Skin of body (tissue), 2 donors: ENCODE measurements around the gene CYP2B6. TPM values are rescaled to one million over a fixed set of nuclear protein-coding genes. Genes with fewer than 3 reads are reported as not detected.
"Not testable (repeated sequence)": the region's sequence is repeated elsewhere in the genome, so short reads cannot be mapped to it uniquely, and the experiment has no call there.

ENCODE experiments used
- DNase-seq: peaks from one replicate; lab custom pipeline; 2025; lab: John Stamatoyannopoulos, UW
- total RNA-seq: library from RNA; depleted of rRNA; stranded (reverse); fragments of >200 nt; gene quantifications from one replicate; pipeline ENCODE4 v1.2.3, GENCODE V29; 2014

The CYP2B6 gene
- total RNA-seq, 1 donor from 2014 or later = 0.20 TPM

DNA sequence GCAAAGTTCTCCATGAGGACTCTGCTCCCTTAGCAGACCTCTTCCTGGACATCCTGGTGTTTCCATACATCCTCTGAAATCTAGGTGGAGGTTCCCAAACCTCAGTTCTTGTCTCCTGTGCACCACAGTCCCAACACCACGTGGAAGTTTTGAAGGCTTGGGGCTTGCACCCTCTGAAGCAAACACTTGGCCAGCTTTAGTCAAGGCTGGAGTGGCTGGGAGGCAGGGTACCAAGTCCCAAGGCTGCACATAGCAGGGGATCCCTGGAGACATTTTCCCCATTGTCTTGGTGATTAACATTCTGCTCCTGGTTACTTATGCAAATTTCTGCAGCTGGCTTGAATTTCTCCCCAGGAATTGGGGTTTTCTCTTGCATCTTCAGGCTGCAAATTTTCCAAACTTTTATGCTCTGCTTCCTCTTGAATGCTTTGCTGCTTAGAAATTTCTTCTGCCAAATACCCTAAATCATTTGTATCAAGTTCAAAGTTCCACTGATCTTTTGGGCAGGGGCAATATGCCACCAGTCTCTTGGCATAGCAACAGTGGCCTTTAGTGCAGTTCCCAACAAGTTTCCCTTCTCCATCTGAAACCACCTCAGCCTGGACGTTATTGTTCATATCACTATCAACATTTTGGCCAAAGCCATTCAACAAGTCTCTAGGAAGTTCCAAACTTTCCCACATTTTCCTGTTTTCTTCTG, 10.2 kb upstream of the CYP2B6 start:
- DNase-seq = not testable (repeated sequence)

DNA sequence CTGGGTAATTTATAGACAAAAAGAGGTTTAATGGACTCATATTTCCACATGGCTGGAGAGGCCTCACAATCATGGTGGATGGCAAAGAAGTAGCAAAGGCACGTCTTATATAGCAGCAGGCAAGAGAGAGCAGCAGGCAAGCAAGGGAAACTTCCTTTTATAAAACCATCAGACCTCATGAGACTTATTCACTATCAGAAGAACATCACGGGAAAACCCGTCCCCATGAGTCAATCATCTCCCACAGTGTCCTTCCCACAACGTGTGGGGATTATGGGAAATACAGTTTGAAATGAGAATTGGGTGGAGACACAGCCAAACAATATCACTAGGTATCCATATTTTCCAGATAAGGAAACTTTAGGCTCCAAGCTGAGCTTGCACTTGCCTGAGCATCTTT, 9.5 kb upstream of the CYP2B6 start:
- no peak for DNase-seq

DNA sequence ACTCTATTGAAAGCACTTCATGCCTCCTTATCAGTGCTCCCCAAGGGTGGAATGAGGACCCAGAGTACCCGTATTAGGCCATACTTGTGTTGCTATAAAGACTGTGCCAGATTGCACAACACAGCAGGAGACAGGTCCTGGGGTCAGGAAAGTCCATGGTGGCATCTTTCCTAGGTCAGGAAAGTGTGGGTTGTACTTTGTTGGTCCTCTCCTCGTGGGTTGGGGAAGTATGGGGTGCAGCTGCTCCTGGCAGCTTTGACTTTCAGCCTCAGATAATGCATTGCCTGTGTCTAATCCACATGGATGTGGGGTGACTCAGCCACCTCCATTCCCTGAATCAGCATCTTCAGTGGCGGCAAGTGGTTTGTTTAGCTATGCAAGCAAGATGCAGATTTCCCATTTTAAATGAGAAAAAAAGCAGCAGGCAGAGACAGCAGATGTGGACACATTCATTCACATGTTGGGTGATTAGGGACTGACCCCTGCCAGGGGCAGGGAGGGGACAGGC, 8.4 kb upstream of the CYP2B6 start:
- no peak for DNase-seq

DNA sequence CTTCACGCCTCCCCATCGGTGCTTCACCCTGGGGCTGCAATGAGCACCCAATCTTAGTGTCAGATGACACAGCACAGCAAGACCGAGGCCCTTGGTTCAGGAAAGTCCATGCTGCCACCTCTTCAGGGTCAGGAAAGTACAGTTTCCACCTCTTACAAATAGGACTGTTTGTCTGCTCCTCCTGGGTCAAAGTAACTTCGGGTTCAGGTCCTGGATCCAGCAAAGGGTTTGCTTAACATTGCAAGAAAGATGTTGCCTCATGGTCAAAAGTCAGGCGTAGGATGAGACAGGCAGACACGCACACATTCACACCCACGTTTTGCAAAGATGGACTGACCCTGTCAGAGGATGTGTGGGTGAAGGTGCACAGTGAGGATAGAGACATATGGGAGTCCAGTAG, 1.6 kb upstream of the CYP2B6 start:
- no peak for DNase-seq

DNA sequence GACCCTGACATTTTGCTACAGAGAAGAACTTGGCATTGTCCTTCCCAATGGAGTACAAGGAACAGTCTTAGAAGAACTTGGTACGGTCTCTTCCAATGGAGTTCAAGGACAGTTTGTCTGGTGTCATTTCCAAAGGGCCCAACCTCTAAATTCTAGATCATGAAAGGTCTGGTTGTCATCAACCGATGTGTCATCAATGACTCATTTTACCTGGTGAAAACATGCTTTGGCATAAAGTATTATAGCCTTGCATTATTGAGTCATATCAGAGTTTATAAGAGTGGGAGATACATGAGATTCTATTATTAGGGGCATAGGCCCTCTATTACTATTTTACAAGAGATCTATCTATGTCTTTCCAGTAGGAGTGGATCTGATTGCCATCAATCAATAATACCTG, 4.3 kb downstream of the CYP2B6 start:
- DNase-seq = no peak

DNA sequence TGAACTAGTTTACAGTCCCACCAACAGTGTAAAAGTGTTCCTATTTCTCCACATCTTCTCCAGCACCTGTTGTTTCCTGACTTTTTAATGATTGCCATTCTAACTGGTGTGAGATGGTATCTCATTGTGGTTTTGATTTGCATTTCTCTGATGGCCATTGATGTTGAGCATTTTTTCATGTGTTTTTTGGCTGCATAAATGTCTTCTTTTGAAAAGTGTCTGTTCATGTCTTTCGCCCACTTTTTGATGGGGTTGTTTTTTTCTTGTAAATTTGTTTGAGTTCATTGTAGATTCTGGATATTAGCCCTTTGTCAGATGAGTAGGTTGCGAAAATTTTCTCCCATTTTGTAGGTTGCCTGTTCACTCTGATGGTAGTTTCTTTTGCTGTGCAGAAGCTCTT, 7.9 kb downstream of the CYP2B6 start:
- DNase-seq = not testable (repeated sequence)

DNA sequence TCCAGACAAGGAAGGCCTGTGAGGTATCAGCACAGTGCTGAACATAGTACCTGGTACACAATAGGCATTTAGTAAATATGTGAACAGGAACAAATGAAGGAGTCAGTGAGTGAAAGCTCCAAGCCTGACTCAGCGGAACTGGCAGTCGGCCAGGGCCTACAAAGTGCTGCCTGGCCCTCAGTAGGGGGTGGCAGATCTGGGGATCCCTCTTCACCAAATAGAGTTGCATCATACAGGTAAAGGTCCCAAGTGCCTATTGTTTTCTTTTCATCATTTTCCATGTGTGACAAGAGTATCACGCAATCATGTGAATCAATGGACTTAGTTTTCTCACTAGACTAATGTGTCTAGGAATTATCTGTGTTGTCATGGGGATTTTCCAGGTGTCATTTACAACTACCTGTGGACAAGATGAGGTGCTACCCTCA, 9.2 kb downstream of the CYP2B6 start:
- DNase-seq = no peak

DNA sequence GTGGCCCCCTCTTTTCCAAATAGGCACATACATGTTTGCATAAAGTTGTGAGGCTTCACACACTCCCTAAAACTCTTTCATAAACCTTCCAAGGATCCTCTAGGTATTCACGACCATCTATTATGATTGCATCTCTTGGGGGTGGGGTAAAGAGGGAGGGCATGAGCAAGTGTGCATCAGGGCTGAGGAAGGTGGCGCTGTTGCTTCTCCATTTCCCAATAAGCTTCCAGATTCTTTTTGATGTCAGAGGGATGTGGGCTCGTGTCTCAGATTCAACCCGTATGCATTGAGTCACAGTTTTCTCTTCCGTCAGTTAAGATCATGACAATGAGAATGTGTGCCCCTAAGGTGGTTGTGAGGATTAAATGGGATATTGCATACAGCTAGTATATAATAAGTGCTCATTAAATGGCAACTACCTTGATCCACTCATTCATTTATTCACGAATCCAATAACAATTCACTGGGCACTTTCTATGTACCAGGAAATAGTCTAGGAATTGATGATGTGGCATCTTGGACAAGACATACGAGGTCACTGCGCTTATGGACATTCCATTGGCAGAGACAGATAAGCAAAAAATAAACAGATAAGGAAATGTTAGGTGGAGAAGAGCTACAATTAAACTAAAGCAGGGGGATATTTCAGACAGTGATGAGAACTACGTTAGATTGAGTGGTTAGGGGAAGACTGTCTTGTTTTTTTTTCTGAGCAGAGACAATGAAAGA, 10.3 kb downstream of the CYP2B6 start:
- DNase-seq = no peak

DNA sequence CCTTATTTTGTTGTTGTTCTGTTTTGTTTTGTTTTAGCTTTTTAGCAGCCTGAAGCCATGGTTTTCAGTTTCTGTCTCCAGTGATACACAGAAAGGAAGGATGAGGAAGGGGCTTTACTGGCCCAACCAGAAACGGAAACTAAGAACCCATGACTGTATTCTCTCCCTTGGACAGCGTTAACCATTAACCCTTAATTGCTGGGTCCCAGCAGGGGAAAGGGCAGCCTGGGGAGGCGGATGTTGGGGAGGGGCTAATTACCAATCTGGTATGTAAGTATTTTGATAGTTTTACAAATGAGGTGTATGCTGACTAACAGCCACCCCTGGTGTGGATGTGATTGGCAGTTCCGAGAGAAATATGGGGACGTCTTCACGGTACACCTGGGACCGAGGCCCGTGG, 12.6 kb downstream of the CYP2B6 start:
- DNase-seq = not testable (repeated sequence)

DNA sequence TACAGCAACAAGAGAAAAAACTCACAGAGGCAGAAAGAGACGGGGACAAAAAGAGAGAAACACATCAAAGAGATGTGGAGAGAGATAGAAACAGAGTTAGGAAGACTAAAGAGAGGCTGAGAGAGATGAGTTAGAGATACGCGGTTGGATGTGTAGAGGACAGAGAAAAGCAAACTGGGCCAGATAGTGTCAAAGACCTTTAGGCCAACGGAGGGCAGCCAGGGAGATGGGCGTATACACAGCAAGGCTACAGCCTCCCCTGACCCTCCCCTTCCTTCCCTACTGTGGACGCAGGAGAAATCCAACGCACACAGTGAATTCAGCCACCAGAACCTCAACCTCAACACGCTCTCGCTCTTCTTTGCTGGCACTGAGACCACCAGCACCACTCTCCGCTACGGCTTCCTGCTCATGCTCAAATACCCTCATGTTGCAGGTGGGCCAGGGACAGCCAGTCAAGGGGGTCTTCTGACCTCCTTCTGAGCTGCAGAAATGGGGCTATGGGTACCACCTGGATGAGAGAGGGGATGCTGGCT, 18.7 kb downstream of the CYP2B6 start:
- no peak for DNase-seq

DNA sequence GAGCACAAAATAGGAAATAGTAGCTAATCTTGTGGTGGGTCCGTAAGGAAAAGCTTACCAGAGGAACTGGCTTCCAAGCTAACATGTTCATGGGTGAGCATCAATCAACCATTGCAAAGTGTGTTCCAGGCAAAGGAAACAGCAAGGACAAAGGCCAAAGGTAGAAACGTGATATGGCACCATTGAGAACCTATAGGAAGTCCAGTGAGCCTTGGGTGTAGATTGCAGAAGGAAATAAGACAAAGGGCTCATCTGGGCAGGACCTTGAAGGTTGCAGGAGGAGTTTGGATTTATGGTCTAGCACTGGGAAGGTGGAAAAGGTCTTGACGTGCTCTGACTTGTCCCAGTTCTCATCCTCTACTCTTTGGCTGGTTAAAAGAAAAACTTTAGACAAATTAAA, 22.3 kb downstream of the CYP2B6 start:
- DNase-seq = no peak

DNA sequence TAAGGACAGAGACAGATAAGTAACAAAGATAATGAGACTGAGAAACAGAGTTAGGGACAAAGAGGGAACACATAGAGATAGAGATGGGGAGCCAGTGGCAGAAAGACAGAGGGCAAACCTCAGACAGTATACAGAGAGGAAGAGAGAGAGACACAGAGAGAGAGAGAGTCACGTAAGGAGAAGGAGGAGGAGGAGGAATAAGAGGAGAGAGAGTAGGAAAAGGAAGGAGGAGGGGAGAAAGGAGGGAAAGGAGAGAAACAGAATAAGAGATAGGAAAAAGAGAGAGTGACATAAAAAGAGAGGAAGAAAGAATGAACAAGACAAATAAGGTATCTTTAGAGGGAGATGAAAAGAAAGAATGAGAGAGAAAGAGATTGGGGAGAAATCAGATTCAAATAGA, 23.6 kb downstream of the CYP2B6 start:
- DNase-seq = no peak

DNA sequence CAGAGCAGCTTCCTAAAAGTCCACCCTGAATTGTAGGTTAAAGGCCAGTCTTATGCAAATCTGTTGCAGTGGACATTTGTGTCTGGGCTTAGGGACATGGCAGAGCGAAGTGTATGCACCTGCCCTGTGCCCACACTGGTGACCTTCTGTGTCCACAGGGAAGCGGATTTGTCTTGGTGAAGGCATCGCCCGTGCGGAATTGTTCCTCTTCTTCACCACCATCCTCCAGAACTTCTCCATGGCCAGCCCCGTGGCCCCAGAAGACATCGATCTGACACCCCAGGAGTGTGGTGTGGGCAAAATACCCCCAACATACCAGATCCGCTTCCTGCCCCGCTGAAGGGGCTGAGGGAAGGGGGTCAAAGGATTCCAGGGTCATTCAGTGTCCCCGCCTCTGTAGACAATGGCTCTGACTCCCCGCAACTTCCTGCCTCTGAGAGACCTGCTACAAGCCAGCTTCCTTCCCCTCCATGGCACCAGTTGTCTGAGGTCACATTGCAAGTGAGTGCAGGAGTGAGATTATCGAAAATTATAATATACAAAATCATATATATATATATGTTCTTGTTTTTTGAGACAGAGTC, 25.5 kb downstream of the CYP2B6 start:
- no peak for DNase-seq

DNA sequence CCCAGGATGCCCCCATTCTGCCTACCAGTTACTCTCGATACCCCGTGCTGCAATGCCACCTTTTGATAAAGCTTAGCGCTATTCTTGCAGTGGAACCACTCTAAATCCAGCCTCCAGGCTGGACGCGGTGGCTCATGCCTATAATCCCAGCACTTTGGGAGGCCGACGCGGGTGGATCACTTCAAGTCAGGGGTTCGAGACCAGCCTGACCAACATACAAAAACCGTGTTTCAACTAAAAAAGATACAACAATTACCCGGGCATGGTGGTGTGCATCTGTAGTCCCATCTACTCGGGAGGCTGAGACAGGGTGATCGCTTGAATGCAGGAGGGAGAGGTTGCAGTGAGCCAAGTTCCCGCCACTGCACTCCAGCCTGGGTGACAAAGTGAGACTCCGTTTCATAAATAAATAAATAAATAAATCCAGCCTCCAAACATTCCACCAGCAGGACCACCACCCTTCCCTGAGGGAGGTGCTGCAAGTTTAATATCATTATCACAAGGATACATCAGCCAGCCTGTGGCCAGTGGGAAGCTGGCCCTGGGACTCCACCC, 27.7 kb downstream of the CYP2B6 start:
- no peak for DNase-seq

DNA sequence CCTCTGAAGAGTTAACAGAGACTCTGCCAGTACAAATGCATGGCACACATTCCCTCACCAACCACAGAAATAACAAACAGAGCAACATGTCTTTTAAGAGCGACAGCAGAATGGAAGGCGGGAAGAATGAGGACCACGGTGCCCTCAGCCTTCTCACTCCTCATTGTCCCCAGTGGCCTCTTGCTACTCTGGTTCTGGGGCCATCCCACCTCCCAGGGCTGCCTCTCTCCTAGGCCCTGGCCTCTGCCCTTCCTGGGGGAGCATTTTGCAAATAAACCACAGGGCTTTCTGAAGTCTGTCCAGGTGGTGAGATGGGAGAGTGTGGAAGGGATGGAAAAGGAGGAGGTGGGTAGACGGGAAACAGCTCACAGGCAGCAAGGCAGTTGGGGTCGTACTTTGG, 28.3 kb downstream of the CYP2B6 start:
- no peak for DNase-seq

DNA sequence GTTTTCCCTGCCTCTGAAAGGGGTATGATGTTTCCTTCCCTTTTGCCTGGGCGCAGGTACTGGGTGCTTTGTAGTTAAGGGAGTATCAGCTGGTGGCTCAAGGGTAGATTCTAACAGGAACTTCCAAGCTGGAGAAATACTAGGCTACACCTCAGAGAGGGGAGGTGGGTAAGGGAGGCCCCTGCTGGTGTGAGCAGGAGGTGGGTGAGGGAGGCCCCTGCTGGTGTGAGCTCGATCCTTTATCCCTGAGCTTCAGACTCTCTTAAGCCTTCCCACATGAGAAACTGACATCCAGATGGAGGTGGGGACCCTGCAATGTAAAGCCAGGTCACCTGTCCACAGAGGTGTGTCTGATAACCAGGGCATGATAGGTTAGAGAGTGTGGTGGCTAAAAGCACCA, 32.1 kb downstream of the CYP2B6 start:
- no peak for DNase-seq

DNA sequence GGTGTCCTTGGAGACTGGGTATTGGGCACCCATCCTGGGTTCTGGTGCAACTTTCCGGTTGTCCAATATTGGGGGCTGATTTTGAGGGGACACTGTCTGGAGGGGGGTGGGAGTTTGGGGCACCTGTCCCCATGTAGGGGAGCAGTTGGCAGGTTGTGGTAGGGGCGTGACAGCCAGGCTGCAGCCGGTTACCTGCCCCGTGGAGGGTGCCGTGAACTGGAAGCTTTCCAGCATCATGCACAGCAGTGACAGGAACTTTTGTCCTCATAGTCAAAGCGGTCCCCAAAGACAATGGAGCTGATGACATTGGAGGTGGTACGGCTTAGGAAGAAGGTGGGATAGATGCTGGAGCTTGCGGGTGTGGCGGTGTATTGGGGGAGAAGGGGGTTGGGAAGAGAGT, 34.3 kb downstream of the CYP2B6 start:
- DNase-seq = no peak

DNA sequence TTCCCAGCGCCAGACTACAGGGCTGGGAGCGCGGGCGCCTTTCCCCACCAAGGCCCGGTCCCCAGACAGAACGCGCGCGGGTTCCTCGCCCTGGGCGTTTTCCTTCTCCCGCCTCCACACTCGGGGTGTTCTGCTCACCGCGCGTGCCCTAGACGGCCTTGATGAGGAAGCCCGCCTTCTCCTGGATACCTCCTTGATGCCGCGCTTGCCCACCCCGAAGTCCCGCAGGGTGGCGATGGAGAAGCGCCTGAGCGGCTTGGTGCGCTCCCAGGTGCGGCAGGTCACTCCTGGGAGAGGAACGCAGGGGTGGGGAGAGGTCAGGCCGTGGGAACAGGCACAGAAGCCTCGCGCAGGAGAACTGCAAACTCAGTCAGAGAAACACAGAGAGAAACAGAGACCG, 34.8 kb downstream of the CYP2B6 start:
- no peak for DNase-seq

DNA sequence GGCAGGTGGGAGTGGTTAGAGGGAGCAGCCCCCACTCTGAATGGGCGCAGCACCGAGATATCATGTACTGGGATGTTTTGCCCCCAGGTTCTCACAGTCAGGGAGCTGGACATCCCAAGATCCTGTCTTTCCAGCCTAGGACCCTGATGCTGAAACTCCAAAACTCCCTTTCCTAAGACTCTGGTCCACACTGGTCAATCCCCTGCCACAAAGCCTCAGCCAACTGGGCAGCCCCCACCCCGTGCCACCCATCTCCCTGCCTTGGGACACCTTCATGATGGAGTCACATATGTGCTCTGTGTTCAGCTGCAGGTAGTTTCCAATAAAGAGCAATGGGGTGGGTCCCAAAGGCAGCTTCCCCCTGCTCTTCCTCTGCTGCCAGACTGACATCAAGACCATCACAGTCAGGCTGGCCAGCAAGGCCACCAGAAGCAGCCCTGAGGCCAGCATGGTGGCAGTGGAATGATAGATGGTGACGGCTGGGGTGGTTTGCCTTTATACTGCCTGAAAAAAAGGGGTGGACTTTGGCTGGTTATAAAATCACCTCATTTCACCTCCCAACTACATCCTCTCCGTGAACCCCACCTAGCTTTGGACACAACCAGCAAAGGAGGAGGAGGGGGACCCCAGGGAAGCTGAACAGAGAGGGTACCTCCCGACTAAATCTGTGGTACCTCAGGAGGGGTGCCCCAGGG, 36.3 kb downstream of the CYP2B6 start:
- DNase-seq = no peak

DNA sequence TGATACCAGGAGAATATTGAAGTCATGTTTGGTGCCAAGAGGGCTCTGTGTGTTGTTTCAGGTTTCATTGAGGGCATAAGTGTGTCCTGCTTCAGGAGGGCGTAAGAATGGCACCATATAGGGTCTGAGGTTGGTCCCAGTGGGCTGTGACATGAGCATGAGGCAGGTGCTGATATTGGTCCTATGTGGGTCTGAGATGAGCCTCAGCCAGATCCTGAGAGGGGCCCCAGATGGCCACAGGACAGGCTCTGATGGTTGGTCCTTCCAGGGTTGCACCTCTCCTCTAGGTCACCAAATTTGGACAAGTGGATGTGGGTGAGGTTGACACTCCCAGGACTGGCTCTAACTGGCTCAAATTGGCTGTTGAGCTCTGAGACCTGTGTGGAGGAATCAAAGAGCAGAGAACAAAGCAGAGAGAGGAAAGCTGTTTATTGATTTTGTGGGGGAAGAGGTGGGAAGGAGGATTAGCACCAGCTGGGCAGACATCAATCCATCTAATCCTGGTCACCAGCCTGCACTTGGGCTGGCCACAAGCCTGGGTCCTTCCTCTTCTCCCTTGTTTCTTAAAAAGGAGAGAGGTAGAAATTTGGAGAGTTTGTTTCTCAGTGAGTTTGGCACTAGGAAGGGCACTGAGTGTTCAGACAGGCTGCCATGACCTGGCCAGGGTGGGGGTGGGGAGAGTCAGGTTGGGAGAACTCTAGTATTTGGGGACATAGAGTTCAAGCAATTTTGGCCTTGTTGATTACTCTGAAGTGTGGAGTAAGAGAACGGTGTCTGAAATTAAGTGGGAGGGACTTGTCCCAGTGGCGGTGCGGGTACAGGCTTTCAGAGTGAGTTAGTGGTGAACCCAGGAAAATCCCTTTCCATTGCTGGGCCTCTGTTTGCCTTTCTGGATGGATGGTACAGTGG, 38.7 kb downstream of the CYP2B6 start:
- DNase-seq = no peak
